H9 (cell line): ENCODE data around the gene PROCA1. TPM values are rescaled to one million over a fixed set of nuclear protein-coding genes. Genes with fewer than 3 reads are reported as not detected.

Experiments used
- DNase-seq: peaks from one replicate; pipeline ENCODE4 v3.0.0-alpha.2; 2017
- H2AFZ ChIP-seq: one replicate; pipeline ENCODE4 v1.6.1; 2013; ENCODE audit warnings: mild to moderate bottlenecking, low read length, control low read depth, moderate library complexity
- H2AK5ac ChIP-seq: 2 replicates; pipeline ENCODE4 v1.6.1; 2013; ENCODE audit warnings: low read length, control low read depth, mixed read lengths; ENCODE audit not compliant: insufficient read length
- H2BK120ac ChIP-seq: one replicate; pipeline ENCODE4 v1.6.1; 2013; ENCODE audit warnings: low read depth, mild to moderate bottlenecking, low read length, control low read depth, inconsistent platforms; ENCODE audit not compliant: poor library complexity, severe bottlenecking
- H2BK12ac ChIP-seq: 2 replicates; pipeline ENCODE4 v1.6.1; 2013; ENCODE audit warnings: low read length, control low read depth, mixed read lengths, low read depth; ENCODE audit not compliant: insufficient read length
- H2BK15ac ChIP-seq: 2 replicates; pipeline ENCODE4 v1.6.1; 2013; ENCODE audit warnings: low read depth, low read length, control low read depth
- H2BK20ac ChIP-seq: one replicate; pipeline ENCODE4 v1.6.1; 2013; ENCODE audit warnings: low read depth, mild to moderate bottlenecking, low read length, control low read depth, inconsistent platforms; ENCODE audit not compliant: poor library complexity, severe bottlenecking
- H2BK5ac ChIP-seq: 2 replicates; pipeline ENCODE4 v1.6.1; 2013; ENCODE audit warnings: low read length, control low read depth, mixed read lengths; ENCODE audit not compliant: insufficient read length
- H3K14ac ChIP-seq: 2 replicates; pipeline ENCODE4 v1.6.1; 2013; ENCODE audit warnings: low read length, control low read depth; ENCODE audit not compliant: insufficient read depth
- H3K18ac ChIP-seq: 2 replicates; pipeline ENCODE4 v1.6.1; 2013; ENCODE audit warnings: low read depth, mild to moderate bottlenecking, mixed read lengths, low read length, control low read depth; ENCODE audit not compliant: insufficient read length
- H3K23ac ChIP-seq: 2 replicates; pipeline ENCODE4 v1.6.1; 2013; ENCODE audit warnings: low read length, control low read depth, mixed read lengths, low read depth; ENCODE audit not compliant: insufficient read length
- H3K23me2 ChIP-seq: 2 replicates; pipeline ENCODE4 v1.6.1; 2013; ENCODE audit warnings: low read depth, mild to moderate bottlenecking, mixed read lengths, low read length, control low read depth; ENCODE audit not compliant: insufficient read length, poor library complexity, severe bottlenecking
- H3K27ac ChIP-seq: 2 replicates; pipeline ENCODE4 v1.5.1; 2013; ENCODE audit warnings: low read length, control low read depth, mixed read lengths, low read depth; ENCODE audit not compliant: insufficient read length
- H3K27me3 ChIP-seq: 2 replicates; pipeline ENCODE4 v1.6.1; 2013; ENCODE audit warnings: low read length, control low read depth, inconsistent platforms; ENCODE audit not compliant: insufficient read depth
- H3K4ac ChIP-seq: 2 replicates; pipeline ENCODE4 v1.6.1; 2013; ENCODE audit warnings: low read depth, mild to moderate bottlenecking, control low read depth, inconsistent platforms, low read length, moderate library complexity
- H3K4me1 ChIP-seq: 2 replicates; pipeline ENCODE4 v1.6.1; 2013; ENCODE audit warnings: low read length, control low read depth, inconsistent platforms; ENCODE audit not compliant: insufficient read depth
- H3K4me2 ChIP-seq: 2 replicates; pipeline ENCODE4 v1.6.1; 2013; ENCODE audit warnings: low read length, control low read depth, mixed read lengths; ENCODE audit not compliant: insufficient read length, insufficient read depth
- H3K56ac ChIP-seq: 2 replicates; pipeline ENCODE4 v1.6.1; 2013; ENCODE audit warnings: low read depth, mild to moderate bottlenecking, mixed read lengths, low read length, control low read depth; ENCODE audit not compliant: insufficient read length
- H3K79me1 ChIP-seq: 2 replicates; pipeline ENCODE4 v1.6.1; 2013; ENCODE audit warnings: low read depth, mild to moderate bottlenecking, moderate library complexity, low read length, control low read depth, inconsistent platforms; ENCODE audit not compliant: insufficient read depth, poor library complexity, severe bottlenecking
- H3K79me2 ChIP-seq: 2 replicates; pipeline ENCODE4 v1.6.1; 2013; ENCODE audit warnings: low read length, control low read depth, inconsistent platforms; ENCODE audit not compliant: insufficient read depth
- H3K9ac ChIP-seq: 2 replicates; pipeline ENCODE4 v1.6.1; 2013; ENCODE audit warnings: low read length, control low read depth, mixed read lengths; ENCODE audit not compliant: insufficient read length; ENCODE audit errors: extremely low read depth
- H3K9me3 ChIP-seq: one replicate; pipeline ENCODE4 v1.6.1; 2013; ENCODE audit warnings: low read depth, low read length, inconsistent platforms; ENCODE audit not compliant: control insufficient read depth
- H3T11ph ChIP-seq: one replicate; pipeline ENCODE4 v1.6.1; 2013; ENCODE audit warnings: mild to moderate bottlenecking, low read length, control low read depth, inconsistent platforms
- H4K20me1 ChIP-seq: one replicate; pipeline ENCODE4 v1.6.1; 2013; ENCODE audit not compliant: control insufficient read depth, insufficient read length, insufficient read depth
- H4K5ac ChIP-seq: 2 replicates; pipeline ENCODE4 v1.6.1; 2013; ENCODE audit warnings: low read depth, mild to moderate bottlenecking, mixed read lengths, low read length, control low read depth; ENCODE audit not compliant: insufficient read length
- H4K8ac ChIP-seq: replicated peaks from 2 replicates; pipeline ENCODE4 v1.6.1; 2013; ENCODE audit warnings: low read length, control low read depth, mixed read lengths, low read depth; ENCODE audit not compliant: insufficient read length
- H4K91ac ChIP-seq: 2 replicates; pipeline ENCODE4 v1.6.1; 2013; ENCODE audit warnings: low read depth, mild to moderate bottlenecking, moderate library complexity, mixed read lengths, low read length, control low read depth; ENCODE audit not compliant: insufficient read length
- H3K27ac Mint-ChIP-seq, 3 experiments: 2 replicates in 2 of 3; 3 replicates in 1 of 3; pipeline ENCODE4 v1.8.0; 2020 to 2021; ENCODE audit warnings: mixed read lengths in 3 of 3, mild to moderate bottlenecking in 1 of 3, moderate library complexity in 1 of 3
- H3K27me3 Mint-ChIP-seq: 2 replicates; pipeline ENCODE4 v1.8.0; 2021; ENCODE audit warnings: low read depth, mild to moderate bottlenecking, moderate library complexity, mixed read lengths
- H3K36me3 Mint-ChIP-seq, 3 experiments: 2 replicates in 2 of 3; 3 replicates in 1 of 3; pipeline ENCODE4 v1.8.0; 2020 to 2021; ENCODE audit warnings: low read depth in 3 of 3, mixed read lengths in 3 of 3; ENCODE audit not compliant: insufficient read depth in 1 of 3
- H3K4me1 Mint-ChIP-seq, 2 experiments: 2 replicates each; pipeline ENCODE4 v1.8.0; 2020; ENCODE audit warnings: mixed read lengths in 2 of 2
- H3K4me3 Mint-ChIP-seq, 2 experiments: 2 replicates in 1 of 2; 3 replicates in 1 of 2; pipeline ENCODE4 v1.8.0; 2020 to 2021; ENCODE audit warnings: mild to moderate bottlenecking in 2 of 2, mixed read lengths in 2 of 2, moderate library complexity in 1 of 2
- H3K9me3 Mint-ChIP-seq, 2 experiments: 2 replicates in 1 of 2; 3 replicates in 1 of 2; pipeline ENCODE4 v1.8.0; 2020; ENCODE audit warnings: mild to moderate bottlenecking in 2 of 2, mixed read lengths in 2 of 2, moderate library complexity in 1 of 2
- WGBS: extraction: QIAGEN DNeasy Blood & Tissue Kit; methylation state at CpG from one replicate; pipeline ENCODE4 v1.1.7; 2013; ENCODE audit warnings: missing lambda C conversion rate, low lambda C conversion rate, mixed read lengths; ENCODE audit not compliant: insufficient read length; ENCODE audit errors: extremely low coverage; 5-methylcytosine and 5-hydroxymethylcytosine counted together
- total RNA-seq: library from RNA; stranded (reverse); gene quantifications from 2 replicates; pipeline ENCODE4 v1.2.1, GENCODE V29; 2021
- TF ChIP-seq, protein P1 (sequence below): fragments of 200-600 bp; sonication (generic); conservative IDR thresholded peaks from 3 replicates; pipeline ENCODE4 v1.8.0; 2021; ENCODE audit warnings: antibody characterized with exemption, mild to moderate bottlenecking

The PROCA1 gene
- total RNA-seq, 1 experiment from 2014 or later, result 15.0 TPM

DNA sequence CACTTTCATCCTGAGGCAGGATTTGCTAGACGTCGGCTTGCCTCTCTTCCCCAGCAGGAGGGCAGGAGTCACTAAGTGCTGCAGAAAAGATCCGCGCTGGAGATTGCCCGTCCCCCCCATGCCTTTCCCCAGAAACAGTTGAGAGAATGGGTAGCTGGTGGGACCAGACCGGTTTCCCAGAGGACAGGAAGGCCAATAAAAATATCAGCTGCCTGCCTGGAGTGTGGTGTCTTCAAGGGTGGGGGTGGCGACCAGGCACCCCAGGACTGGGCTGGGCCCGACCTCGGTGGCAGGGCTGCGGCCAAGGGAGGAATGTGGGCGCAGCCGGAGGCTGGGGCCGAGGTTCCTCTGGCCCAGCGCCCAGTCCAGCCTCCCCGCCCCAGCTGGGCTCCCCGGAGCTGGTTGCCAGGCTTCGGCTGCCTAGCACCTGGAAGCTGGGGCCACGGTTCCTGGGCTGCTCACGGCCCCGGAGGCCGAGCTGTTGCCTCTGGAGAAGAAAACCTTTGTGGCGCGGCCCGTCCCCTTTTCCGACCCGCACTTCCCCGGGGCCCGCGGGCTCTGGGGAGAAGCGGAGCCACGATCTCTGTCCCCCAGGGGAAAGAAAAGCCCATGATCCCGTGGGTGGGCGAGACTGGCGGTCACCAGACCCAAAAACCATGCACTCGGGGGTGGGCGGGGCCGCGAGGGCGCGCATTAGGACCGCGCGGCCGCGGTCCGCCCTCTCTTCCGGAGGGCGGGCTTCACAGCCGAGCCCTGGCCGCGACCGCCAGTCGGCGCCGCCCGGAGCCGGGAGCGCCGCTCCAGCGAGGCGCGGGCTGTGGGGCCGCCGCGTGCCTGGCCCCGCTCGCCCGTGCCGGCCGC, 31.8 kb upstream of the PROCA1 start, which contains the start of gene TRAF4:
TSS of gene TRAF4 (plus strand) at position 769 of the 861 bp plus-strand sequence. CDS start 102 bp downstream, outside the sequence.
- peak within 1 kb of the TSS; percentile 95 to 98 (median 97) for H3K27ac Mint-ChIP-seq
- H3K23me2 ChIP-seq, result peaks cover 15% of the 10 kb centered on the region
- H2BK120ac ChIP-seq, result peak within 1 kb of the TSS; percentile 93
- DNase-seq, result peak; percentile 98
- no peaks in the 10 kb centered on the region for H3K27me3 ChIP-seq
- peak within 1 kb of the TSS; percentile 95 for H3K9ac ChIP-seq
- no peak within 1 kb of the TSS for H3K23ac ChIP-seq
- peak within 1 kb of the TSS; percentile 82 for H4K91ac ChIP-seq
- H3K4me1 ChIP-seq, result peaks cover 5% of the 10 kb centered on the region; the same call in 1 of the 2 replicates
- no peak within 1 kb of the TSS for H2BK20ac ChIP-seq
- peak within 1 kb of the TSS; percentile 92 for H3T11ph ChIP-seq
- no peaks in the 10 kb centered on the region for H3K79me1 ChIP-seq
- peaks cover 10 to 30% of the 10 kb centered on the region in 2 experiments for H3K4me1 Mint-ChIP-seq
- no peaks in the 10 kb centered on the region for H3K9me3 ChIP-seq
- H2AFZ ChIP-seq, result no peak within 1 kb of the TSS
- H2BK12ac ChIP-seq, result peak within 1 kb of the TSS; percentile 15
- H3K27ac ChIP-seq, result peak within 1 kb of the TSS; percentile 61
- peak within 1 kb of the TSS; percentile 24 for H4K5ac ChIP-seq
- no peaks in the 10 kb centered on the region for H3K9me3 Mint-ChIP-seq
- H3K14ac ChIP-seq, result peak within 1 kb of the TSS; percentile 100
- no peak within 1 kb of the TSS for H2AK5ac ChIP-seq
- peak within 1 kb of the TSS; percentile 20 for H4K8ac ChIP-seq
- H3K36me3 Mint-ChIP-seq, result peaks cover 23 to 57% (median 34%) of the 10 kb centered on the region in 3 experiments; a peak in 6 of 7 replicates
- H3K4me2 ChIP-seq, result peak within 1 kb of the TSS; percentile 84
- peak within 1 kb of the TSS; percentile 62 for H2BK15ac ChIP-seq
- H4K20me1 ChIP-seq, result no peaks in the 10 kb centered on the region
- WGBS, result no CpG with 5 or more reads among the region's 70 CpGs
- peak within 1 kb of the TSS; percentile 45 for H2BK5ac ChIP-seq
- H3K18ac ChIP-seq, result peak within 1 kb of the TSS; percentile 98
- H3K56ac ChIP-seq, result no peak within 1 kb of the TSS
- TF ChIP-seq, protein P1, sequence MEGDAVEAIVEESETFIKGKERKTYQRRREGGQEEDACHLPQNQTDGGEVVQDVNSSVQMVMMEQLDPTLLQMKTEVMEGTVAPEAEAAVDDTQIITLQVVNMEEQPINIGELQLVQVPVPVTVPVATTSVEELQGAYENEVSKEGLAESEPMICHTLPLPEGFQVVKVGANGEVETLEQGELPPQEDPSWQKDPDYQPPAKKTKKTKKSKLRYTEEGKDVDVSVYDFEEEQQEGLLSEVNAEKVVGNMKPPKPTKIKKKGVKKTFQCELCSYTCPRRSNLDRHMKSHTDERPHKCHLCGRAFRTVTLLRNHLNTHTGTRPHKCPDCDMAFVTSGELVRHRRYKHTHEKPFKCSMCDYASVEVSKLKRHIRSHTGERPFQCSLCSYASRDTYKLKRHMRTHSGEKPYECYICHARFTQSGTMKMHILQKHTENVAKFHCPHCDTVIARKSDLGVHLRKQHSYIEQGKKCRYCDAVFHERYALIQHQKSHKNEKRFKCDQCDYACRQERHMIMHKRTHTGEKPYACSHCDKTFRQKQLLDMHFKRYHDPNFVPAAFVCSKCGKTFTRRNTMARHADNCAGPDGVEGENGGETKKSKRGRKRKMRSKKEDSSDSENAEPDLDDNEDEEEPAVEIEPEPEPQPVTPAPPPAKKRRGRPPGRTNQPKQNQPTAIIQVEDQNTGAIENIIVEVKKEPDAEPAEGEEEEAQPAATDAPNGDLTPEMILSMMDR, result no peak
- peak within 1 kb of the TSS; percentile 39 for H3K4ac ChIP-seq
- no peaks in the 10 kb centered on the region; the same call in none of the 2 replicates for H3K27me3 Mint-ChIP-seq
- H3K4me3 Mint-ChIP-seq, result peak within 1 kb of the TSS; percentile 87 to 93
- H3K79me2 ChIP-seq, result peaks cover 16% of the 10 kb centered on the region; the same call in 1 of the 2 replicates
